Esophagus muscularis mucosa (tissue), 4 donors: ENCODE results near the gene SLC45A1. TPM values are rescaled to one million over a fixed set of nuclear protein-coding genes. Genes with fewer than 3 reads are reported as not detected.

Experiments
- DNase-seq: peaks from one replicate; pipeline ENCODE4 v3.0.0-alpha.2; 2017; ENCODE audit errors: extremely low spot score
- H3K27ac ChIP-seq, 4 donors: fragments of 200-600 bp; sonication (generic); replicated peaks in 1 of 4; 1 replicate in 3 of 4; 2 replicates in 1 of 4; pipeline ENCODE4 v1.5.1; 2016 to 2019; ENCODE audit warnings: mild to moderate bottlenecking in 1 of 4
- H3K27me3 ChIP-seq, 4 donors: fragments of 200-600 bp; sonication (generic); one replicate each; pipeline versions ENCODE4 v1.5.1 to v1.6.0; 2016 to 2019
- H3K36me3 ChIP-seq, 4 donors: fragments of 200-600 bp; sonication (generic); one replicate each; pipeline ENCODE4 v1.5.1; 2016 to 2019
- H3K4me1 ChIP-seq, 4 donors: fragments of 200-600 bp; sonication (generic); one replicate each; pipeline ENCODE4 v1.5.1; 2016 to 2019
- H3K4me3 ChIP-seq, 4 donors: fragments of 200-600 bp; sonication (generic); 1 replicate in 2 of 4; 2 replicates in 2 of 4; pipeline ENCODE4 v1.5.1; 2016 to 2019; ENCODE audit warnings: mild to moderate bottlenecking in 4 of 4, moderate library complexity in 1 of 4
- H3K9me3 ChIP-seq, 4 donors: fragments of 200-600 bp; sonication (generic); 1 replicate in 3 of 4; 2 replicates in 1 of 4; pipeline ENCODE4 v1.5.1; 2016 to 2019
- CTCF ChIP-seq, 3 experiments: fragments of 200-600 bp in 2 of 3; fragments of 450-650 bp in 1 of 3; sonication (generic) in 2 of 3; IDR thresholded peaks; one replicate each; pipeline ENCODE4 v1.5.1; 2017 to 2019; ENCODE audit warnings: antibody characterized with exemption in 3 of 3, mild to moderate bottlenecking in 2 of 3, moderate library complexity in 1 of 3
- EP300 ChIP-seq: sonication (generic); formaldehyde crosslinking; IDR thresholded peaks from one replicate; pipeline ENCODE4 v1.6.1; 2017; ENCODE audit warnings: antibody characterized with exemption
- POLR2A ChIP-seq: fragments of 450-650 bp; IDR thresholded peaks from one replicate; pipeline ENCODE4 v1.6.1; 2017; ENCODE audit warnings: antibody characterized with exemption, moderate library complexity, mild to moderate bottlenecking, low read depth
- POLR2AphosphoS5 ChIP-seq, 2 donors: sonication (generic); formaldehyde crosslinking; IDR thresholded peaks; one replicate each; pipeline ENCODE4 v1.6.1; 2017; ENCODE audit warnings: antibody characterized with exemption in 2 of 2
- WGBS: methylation state at CpG from one replicate; pipeline ENCODE4 v1.1.5; 2018; 5-methylcytosine and 5-hydroxymethylcytosine counted together
- intact Hi-C: fragments of 100-400 bp; cut with DNase I; formaldehyde crosslinking; loops from one replicate; pipeline ENCODE4 v1.15.1; 2023
- total RNA-seq, 4 donors: library from RNA; depleted of rRNA; stranded (reverse); fragments of >200 nt; gene quantifications; one replicate each; pipeline versions ENCODE4 v1.1.0 to v1.2.1, GENCODE V29; 2016

The SLC45A1 gene
- 10 to 100 TPM in 2 of 4 donors, 1 to 10 TPM in 2; 6.8 to 17.5 (median 10.7) TPM for total RNA-seq

- H3K36me3 ChIP-seq = no peaks in the 10 kb centered on the region
- H3K9me3 ChIP-seq = no peaks in the 10 kb centered on the region
- no peak for DNase-seq
- peaks cover 20 to 52% (median 47%) of the 10 kb centered on the region in 4 donors for H3K4me1 ChIP-seq
- H3K4me3 ChIP-seq = peak within 1 kb of the TSS; percentile 64 to 91 (median 70)
- WGBS = 29% methylated on average over 21 of the region's 75 CpGs
- TF ChIP-seq CTCF (IDR thresholded peaks at IDR 0.05) (no peak), EP300 (no peak), POLR2AphosphoS5 (IDR thresholded peaks at IDR 0.05) (peak; percentile 81 to 93), POLR2A (peak; percentile 32)
- intact Hi-C loops = loop anchor here (10.0 kb wide), 2 partner anchors 113 to 203 kb away; no protein-coding TSS in a partner anchor
- no peaks in the 10 kb centered on the region for H3K27me3 ChIP-seq
- peak within 1 kb of the TSS; percentile 69 to 77 (median 72) for H3K27ac ChIP-seq
Observed at GRCh38 chr1:8317647-8318381, at the start of gene SLC45A1. TSS of gene SLC45A1 (plus strand) at chr1:8318114. CDS start at chr1:8324330, 6,216 bp downstream.

- no peaks in the 10 kb centered on the region for H3K9me3 ChIP-seq
- intact Hi-C loops = no loop called here
- H3K36me3 ChIP-seq = no peaks in the 10 kb centered on the region
- H3K27ac ChIP-seq = no peak overlapping the region
- no peak for DNase-seq
- H3K27me3 ChIP-seq = no peaks in the 10 kb centered on the region
- TF ChIP-seq POLR2A (no peak), CTCF (IDR thresholded peaks at IDR 0.05) (no peak), POLR2AphosphoS5 (IDR thresholded peaks at IDR 0.05) (no peak), EP300 (no peak)
- peaks cover 0 to under 1% (median 0%) of the 10 kb centered on the region in 4 donors for H3K4me1 ChIP-seq
- H3K4me3 ChIP-seq = no peak overlapping the region
- WGBS = 77% methylated on average over 4 of the region's 4 CpGs
Observed at GRCh38 chr1:8273036-8273435, 44.9 kb upstream of the SLC45A1 start.

GRCh38 chr1:8274352-8274751 is 43.6 kb upstream of the SLC45A1 start:
- no peaks in the 10 kb centered on the region for H3K4me1 ChIP-seq
- no peak for DNase-seq
- H3K27me3 ChIP-seq = no peaks in the 10 kb centered on the region
- TF ChIP-seq CTCF (IDR thresholded peaks at IDR 0.05) = no peak
- TF ChIP-seq EP300 = no peak
- TF ChIP-seq POLR2A = no peak
- TF ChIP-seq POLR2AphosphoS5 (IDR thresholded peaks at IDR 0.05) = no peak
- intact Hi-C loops = no loop called here
- WGBS = 81% methylated on average over 8 of the region's 8 CpGs
- H3K9me3 ChIP-seq = no peaks in the 10 kb centered on the region
- no peak overlapping the region for H3K27ac ChIP-seq
- no peak overlapping the region for H3K4me3 ChIP-seq
- H3K36me3 ChIP-seq = no peaks in the 10 kb centered on the region

- DNase-seq = no peak
- intact Hi-C loops = no loop called here
- no peak overlapping the region for H3K4me3 ChIP-seq
- H3K27me3 ChIP-seq = no peaks in the 10 kb centered on the region
- no peak overlapping the region for H3K27ac ChIP-seq
- WGBS = 93% methylated on average over 17 of the region's 21 CpGs
- H3K9me3 ChIP-seq = no peaks in the 10 kb centered on the region
- H3K36me3 ChIP-seq = no peaks in the 10 kb centered on the region
- TF ChIP-seq POLR2AphosphoS5 (IDR thresholded peaks at IDR 0.05) (no peak), POLR2A (no peak), CTCF (IDR thresholded peaks at IDR 0.05) (no peak), EP300 (no peak)
- H3K4me1 ChIP-seq = no peaks in the 10 kb centered on the region
Observed at GRCh38 chr1:8276173-8276914, 41.6 kb upstream of the SLC45A1 start.
